GM18909 (cell line): Measurements from ENCODE around the gene CNTN4.
"Not testable (repeated sequence)": the region's sequence is repeated elsewhere in the genome, so short reads cannot be mapped to it uniquely, and the experiment has no call there.

Source experiments
- ATAC-seq: cut with Tn5 transposase; IDR thresholded peaks from one replicate; pipeline ENCODE4 v1.9.1; 2021; ENCODE audit warnings: mild to moderate bottlenecking; ENCODE audit not compliant: unreplicated experiment, poor library complexity

CNTN4 gene

DNA sequence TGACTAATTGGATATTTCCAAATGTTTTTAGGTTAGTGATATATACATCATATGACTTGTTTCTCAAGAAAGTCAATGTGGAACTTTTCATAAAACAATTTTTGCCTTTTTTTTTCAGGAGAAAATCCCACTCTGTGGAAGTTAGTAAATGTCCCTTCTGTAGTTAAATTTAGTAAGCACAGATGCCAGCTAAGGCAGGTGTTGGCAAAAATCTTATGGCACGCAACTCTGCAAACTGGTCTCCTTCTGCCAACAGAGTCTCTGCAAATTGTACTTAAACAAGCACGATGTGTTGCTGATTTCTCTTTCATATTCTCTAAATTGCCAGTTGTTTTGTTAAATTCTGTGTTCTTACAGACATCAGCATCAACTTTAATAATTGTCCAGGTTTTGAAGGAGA is 777.7 kb downstream of the CNTN4 start:
- no peak for ATAC-seq

DNA sequence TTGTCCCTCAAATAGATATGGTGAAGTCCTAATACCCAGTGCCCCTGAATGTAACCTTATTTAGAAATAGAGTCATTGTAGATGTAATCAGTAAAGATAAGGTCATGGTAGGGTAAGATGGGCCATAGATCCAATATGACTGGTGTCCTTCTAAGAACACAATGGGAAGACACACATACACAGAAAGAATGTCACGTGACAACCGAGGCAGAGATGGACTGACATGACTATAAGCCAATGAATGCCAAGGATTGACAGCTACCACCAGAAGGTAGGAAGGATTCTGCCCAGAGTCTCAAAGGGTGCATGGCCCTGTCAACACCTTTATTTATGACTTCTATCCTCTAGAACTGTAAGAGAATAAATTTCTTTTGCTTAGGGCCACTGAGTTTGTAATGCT is 780.4 kb downstream of the CNTN4 start:
- ATAC-seq: no peak

DNA sequence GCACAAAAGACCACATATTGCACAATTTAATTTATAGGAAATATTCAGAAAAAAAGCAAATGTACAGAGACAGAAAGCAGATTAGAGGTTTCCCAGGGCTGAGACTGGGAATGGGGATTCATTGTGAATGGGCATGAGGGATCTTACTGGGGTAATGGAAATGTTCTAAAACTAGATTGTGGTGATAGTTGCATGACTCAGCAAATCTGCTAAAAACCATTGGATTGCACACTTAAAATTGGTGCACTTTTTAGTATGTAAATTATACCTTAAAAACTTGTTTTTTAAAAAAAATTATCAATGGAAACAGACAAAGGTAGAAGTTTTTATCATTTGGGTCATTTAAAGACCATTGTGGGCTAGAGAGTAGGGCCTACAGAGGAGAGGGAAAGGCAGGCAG is 780.9 kb downstream of the CNTN4 start:
- no peak for ATAC-seq

DNA sequence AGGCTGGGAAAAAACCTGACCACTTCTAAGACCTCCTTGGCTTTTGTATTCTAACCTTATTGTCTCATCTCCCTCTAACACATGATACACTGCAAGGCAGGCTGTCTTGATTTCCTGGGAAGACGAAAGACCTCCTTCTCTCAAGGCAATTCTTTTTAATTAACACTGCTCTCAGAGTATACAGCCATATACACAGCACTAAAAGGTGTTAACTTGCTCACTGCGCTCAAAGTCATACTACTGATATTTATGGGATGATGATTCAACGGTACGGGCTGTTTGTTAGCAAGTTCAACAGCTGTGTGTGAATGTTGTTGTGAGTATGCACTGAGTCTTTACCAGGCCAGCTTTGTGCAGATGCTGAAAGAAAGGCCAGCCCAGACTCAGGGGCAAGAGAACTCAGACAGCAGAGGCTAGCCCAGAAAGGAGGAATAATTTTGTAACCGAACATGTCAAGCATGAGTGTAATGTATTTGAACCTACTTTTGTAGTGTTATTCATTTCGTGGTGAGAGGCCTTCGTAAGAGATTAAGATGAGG is 781.6 kb downstream of the CNTN4 start:
- ATAC-seq: no peak

DNA sequence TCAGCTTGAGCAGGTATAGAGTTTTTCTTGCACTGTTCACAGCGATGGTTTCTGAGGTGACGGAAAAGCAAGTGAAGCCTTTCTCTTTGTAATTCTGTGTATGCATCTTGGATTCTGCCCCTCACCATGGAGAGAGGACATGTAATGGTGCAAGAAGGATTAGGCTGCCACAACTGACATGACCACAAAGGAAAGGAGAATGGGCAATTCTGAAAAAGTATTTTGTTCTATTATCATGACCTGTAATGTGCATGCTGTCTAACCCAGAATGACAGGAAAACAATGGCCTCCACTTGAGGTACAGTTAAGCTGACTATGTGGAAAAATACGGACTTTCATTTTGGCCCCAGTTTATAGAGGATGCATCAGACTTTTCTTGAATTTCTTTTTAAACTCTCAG is 784.6 kb downstream of the CNTN4 start:
- ATAC-seq: no peak

DNA sequence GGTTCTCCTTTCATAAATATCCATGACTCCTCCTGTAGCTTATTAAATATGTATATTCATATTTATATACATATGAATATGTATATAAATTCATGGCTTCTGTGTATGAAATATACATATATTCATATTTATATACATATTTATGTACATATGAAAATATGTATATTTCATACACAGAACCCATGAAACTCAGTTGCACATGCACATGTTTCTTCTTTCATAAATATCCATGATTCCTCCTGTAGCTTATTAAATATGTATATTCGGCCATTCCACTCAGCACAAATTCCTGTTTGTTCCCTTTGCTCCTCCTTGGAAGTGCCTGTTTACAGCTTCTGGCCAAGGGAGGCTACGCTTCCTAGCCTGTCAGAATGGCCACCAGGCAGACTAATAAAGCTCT is 789.9 kb downstream of the CNTN4 start:
- ATAC-seq: no peak

DNA sequence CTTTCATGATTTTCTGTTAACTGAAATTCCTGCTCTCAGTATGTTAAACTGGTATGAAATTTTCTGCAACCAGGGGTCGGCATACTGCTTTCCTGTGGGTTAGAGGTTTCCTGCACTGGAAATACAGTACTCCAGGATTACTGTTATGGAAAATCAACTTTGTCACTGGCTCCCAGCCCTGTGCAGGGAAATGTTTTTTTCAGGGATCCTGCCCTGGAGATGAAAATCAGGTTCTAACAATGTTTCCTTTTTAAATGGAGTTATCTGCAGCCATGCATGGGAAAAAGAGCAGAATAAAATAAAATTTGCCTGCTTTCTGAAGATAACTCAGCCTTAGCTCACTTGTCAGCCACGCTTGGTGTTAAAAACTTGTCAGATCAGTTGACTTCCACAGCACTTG is 791.1 kb downstream of the CNTN4 start:
- no peak for ATAC-seq

DNA sequence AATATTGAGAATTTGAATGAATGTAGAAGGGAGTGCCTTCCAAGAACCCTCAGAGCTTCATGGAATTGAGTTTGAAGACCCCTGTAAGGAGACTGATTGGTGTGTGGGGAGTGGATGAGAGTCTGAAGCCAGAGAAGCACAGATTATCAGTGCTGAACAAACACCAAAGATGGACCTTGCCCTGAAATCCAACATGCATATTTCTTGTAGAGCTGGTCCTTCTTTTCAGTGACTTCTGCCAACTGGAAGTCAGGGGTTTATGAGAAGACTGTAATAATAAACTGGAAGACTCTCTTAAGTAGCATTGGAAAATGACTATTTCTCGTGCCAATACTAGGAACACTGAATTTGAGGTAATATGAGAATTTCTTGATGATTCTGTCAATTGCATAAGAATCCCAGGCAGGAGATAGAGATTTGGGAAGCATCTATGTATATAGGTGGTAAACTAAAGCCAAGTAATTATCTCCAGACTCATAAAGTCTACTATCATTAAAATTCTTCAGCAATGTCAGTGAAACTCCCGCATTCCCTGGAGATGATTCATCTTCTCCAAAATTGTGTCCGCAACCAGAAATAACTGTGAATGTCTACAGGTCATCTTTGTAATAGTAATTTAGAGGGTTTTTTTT is 797.8 kb downstream of the CNTN4 start:
- no peak for ATAC-seq

DNA sequence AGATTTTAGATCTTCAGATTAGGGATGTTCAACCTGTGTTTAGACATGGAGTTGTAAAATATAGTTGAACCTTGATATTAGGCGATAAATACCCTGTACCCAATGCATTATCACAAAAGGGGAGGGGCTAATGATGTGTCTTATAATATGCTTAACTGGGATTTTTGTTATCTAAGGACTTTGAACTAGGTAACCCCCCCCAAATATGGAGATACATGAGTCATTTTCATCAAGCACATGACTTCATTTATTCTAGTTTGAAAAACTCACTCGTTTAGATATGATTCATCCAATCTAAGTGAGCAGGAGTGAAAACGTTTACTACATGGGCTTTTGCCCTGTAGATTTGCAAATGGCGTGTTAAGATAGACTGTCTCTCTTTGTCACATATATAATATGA is 799.2 kb downstream of the CNTN4 start:
- ATAC-seq: no peak

DNA sequence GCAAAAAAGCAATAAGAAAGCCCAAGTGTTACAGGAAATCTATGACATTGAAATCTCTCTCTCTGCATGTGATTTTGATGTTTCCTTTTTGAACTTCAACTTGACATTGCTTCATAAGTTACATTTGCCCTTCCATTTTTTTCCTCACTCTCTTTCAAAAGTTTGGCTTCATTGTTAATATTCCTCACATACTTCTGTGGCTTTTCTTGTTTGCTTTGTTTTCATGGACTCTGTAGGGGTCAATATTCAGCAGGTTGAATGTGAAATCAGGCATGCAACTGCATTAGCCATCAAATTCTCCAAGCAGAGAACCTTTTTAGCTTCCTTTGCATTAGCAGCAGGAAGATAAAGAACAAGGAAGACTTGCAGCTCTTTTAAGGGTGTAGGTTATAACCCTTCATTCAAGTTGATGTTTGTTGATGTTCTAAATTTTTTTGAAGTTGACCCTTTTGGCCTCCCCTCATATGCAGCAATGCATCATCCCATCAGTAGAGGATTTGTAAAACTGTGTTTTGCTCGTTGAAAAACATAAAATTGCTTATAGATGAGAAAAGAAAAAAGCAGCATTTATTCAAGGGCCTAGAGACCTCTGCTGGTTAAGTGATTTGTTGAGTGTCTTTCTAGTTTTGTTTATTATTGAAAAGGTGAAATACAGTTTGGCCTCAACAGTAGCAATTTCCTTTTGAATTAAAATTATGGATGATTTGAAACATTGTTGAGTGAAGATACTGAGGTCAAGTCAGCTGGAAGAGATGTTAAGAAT is 800.1 kb downstream of the CNTN4 start:
- ATAC-seq: no peak

DNA sequence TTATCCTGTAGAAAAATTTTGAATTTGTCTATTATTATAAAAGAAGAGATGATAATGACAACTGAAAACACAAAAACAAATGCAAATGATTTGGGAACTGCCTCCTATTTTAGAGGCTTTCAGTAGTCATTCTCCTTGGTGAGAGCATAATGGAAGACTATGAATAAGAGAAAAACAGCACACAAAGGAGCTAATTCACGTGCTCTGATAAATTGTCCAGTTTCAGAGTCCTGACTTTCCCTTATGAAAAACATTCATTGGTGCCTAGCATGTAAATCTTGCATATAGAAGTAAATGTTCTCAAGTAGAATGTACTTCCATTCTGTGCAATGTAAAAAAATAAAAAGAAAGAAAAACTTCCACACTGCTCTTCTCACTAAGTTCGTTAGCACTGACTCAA is 805.4 kb downstream of the CNTN4 start:
- ATAC-seq: no peak

DNA sequence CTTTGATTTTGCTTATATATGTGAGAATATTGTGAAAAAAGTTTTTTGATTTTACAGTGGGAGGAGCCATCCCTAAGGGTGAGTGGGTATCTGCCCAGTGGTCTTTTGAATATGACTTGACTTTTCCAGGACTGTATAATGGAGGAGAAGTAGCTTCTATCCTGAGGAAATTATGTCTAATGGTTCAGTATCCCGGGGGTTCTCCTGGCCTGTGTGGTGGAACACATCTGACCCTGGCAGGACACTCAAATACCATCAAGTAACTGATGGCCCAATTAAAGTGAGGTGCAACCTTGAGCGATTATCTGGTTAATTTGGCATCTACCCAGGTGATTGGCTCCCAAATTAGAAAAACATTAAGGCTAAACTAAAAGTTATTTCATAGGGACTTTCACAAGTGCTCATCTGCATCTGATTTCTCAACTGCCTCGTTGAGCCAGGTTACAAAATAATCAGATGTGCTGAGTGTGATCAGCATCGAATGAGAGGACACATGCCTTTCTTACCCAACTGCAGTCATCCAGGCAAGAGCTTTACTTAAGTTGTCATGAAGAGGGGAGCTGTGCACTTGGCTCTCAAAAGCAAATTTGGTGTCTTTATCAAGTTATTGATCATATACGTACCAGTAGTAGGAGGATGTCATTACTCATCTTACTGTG is 810.2 kb downstream of the CNTN4 start:
- no peak for ATAC-seq

DNA sequence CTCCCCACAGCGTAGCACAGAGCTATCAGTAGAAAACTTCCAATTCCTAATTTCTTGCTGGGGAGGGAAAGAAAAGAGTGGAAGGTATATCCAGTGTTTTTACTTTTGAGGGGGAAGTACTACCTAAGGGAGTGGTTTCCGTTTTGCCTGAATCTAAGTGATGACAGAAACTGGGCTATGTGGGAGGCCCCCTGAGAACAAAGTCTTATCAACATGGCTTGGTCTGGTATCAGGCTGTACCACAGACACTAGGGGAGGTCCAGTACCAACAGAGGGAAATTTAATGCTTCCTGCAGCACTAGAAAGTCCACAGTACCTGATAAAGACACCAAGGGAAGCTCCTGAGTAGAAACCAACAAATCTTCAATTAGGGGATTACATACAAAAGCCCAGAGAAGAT is 812.3 kb downstream of the CNTN4 start:
- ATAC-seq: no peak

DNA sequence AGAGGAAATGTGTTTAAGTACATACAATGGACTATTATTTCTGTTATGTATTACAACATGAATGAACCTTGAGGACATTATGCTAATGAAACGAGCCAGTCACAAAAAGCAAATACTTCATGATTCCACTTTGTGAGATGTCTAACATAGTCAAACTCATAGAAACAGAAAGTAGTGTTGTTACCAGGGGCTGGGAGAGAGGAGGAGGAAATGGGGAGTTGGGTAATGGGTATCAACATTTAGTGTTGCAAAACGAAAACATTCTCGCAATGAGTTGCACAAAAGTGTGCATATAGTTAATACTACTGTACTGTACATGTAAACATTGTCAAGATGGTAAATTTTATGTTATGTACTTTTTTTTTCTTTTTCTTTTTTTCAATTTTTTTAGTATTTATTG is 817.2 kb downstream of the CNTN4 start:
- ATAC-seq: no peak

DNA sequence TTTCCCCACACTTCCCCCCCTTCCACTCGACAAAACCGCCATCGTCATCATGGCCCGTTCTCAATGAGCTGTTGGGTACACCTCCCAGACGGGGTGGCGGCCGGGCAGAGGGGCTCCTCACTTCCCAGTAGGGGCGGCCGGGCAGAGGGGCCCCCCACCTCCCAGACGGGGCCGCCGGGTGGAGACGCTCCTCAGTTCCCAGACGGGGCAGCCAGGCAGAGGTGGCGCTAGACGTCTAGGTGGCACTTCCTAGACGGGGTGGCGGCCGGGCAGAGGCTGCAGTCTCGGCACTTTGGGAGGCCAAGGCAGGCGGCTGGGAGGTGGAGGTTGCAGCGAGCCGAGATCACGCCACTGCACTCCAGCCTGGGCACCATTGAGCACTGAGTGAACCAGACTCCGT is 818.0 kb downstream of the CNTN4 start:
- ATAC-seq: not testable (repeated sequence)

DNA sequence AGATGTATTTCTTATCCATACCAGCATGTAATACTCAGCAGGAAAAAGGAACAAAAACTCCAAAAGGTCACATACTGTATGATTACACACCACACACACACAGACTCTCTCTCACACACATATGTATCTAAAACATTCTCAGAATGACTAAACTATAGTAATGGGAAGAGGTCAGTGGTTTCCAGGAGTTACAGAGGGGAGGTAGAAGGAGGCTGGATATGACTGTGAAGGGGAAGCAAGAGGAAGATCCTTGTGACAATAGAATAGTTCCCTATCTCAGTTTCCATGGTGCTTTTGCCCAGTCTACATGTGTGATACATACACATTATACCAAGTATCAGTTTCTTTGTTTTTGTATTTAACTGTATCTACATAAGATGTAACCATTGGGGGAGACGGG is 821.4 kb downstream of the CNTN4 start:
- ATAC-seq: no peak

DNA sequence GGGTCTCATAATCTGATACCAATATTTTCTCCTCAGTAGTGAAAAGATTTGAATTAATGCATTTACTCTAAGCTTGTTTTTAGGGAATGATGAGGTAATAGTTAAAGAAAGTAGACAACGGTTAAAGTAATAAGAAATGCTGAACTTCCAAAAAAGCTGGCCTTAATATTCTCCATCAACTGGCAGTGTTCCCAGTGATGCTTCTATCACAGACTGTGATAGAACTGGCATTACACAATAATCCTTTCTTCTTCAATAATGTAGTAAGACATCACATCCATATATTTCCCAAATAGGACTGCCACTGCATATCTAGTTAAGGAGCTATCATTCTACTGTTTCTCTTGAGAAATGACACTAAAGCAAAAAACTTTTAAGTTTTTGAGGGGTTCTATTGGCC is 822.8 kb downstream of the CNTN4 start:
- ATAC-seq: no peak

DNA sequence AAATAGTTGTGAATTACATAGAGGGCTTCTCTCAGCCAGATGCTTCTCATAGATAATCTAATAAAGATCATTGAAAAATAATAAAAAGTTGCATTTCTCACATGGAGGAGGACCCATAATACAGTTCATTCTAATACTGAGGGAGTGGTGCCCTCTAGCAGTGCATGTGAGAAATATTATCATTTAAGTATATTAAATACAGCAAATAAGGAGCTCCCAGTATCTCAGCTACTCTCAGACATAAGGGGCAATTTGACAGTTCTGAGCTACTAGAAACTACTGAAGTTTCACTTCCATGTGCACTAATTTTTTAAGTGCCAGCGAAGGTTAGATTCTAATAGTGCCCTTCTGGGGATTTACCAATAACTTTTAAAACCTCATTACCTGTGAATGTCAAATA is 823.2 kb downstream of the CNTN4 start:
- ATAC-seq: peak; percentile 84

DNA sequence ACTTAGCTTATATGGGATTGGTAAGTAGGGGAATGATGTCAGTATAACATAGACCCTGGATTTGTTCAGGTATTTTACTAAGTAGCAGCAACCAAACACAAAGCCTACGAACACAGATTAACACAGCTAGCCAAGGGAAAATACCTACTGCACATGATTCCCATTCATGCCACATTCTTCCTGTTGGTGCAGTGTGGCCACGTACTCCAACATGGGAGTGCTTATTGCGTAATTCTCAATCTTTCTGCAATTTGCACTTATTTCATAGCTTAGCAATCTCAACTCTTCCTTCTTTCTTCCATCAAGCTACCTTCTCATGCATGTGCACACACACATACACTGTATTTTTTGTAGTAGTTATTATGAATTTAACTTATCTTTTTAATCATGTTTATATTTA is 824.7 kb downstream of the CNTN4 start:
- no peak for ATAC-seq

DNA sequence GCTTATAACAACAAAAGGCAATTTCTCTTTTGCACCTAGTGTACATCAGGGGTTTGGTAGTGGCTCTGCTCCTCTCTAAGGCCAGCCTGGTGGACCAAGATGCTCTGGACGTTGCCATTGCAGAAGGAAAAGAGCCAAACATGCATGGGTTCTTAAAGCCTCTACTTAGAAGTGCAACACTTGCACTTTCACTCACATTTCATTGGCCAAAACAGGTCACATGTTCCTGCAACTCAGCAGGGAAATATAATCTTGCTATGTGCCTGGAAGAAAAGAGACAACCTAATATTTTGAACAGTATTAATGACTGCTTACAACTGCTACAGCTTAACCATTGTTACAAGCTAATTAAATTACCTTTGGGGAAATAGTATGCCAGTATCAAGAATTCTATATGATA is 828.6 kb downstream of the CNTN4 start:
- ATAC-seq: no peak

DNA sequence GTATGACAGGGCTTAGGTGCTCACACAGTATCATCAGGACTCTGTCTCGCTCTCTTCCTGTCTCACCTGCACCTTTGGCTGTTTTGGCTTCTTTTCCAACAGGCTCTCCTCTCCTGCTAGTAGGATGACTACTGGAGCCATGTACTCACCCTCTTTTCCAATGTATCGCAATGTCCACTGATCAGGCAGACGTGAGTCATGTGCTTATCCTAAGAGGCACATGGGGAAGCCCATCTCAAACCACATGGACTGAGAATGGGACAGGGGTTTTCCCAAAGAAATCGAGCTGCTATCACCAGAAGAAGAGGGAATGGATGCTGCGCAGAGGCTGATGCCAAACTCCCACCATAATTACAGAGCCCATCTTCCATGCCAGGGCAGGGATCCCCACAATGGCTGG is 830.9 kb downstream of the CNTN4 start:
- ATAC-seq: no peak

DNA sequence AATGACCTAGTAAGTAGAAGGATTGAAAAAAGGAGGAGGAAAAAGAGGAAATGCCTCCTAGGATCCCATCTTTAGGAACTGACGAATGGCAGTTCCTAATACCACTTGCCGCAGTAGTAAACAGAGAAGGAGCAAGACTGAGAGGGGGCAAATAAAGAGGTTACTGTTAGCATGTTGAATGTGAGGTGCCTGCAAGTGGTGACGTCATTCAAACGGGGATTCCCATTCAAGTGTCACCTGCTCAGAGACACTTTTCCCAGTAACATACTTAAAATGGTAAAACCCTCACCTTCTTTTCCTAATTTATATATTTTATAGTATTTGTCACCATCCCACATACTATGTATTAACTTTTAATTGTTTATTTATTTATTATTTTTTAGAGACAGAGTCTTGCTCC is 832.6 kb downstream of the CNTN4 start:
- no peak for ATAC-seq
